Kidney epithelial cell (primary cell): ENCODE data around the gene ATOH8. TPM values are rescaled to one million over a fixed set of nuclear protein-coding genes. Genes with fewer than 3 reads are reported as not detected.
A peak's percentile ranks its signal among the peaks of the same experiment; 100 is the strongest.

ENCODE experiments used
- DNase-seq: peaks from one replicate; pipeline ENCODE4 v3.0.0-alpha.2; 2010; ENCODE audit warnings: low read depth
- H3K27me3 ChIP-seq: 2 replicates; pipeline ENCODE4 v1.6.0; 2011; ENCODE audit warnings: low read length; ENCODE audit not compliant: control insufficient read depth, insufficient read depth
- H3K36me3 ChIP-seq: 2 replicates; pipeline ENCODE4 v1.5.1; 2011; ENCODE audit warnings: low read length; ENCODE audit not compliant: control insufficient read depth, insufficient read depth
- H3K4me3 ChIP-seq: 2 replicates; pipeline ENCODE4 v1.5.1; 2011; ENCODE audit warnings: low read depth, mild to moderate bottlenecking, control low read depth, low read length
- CTCF ChIP-seq: IDR thresholded peaks from 2 replicates; pipeline ENCODE4 v1.5.1; 2011; ENCODE audit warnings: mild to moderate bottlenecking, moderate library complexity, low read length, control low read depth, inconsistent platforms; ENCODE audit not compliant: insufficient read depth, poor library complexity, severe bottlenecking
- total RNA-seq: library from RNA; depleted of rRNA; stranded (reverse); fragments of >200 nt; gene quantifications from 2 replicates; pipeline ENCODE4 v1.2.3, GENCODE V29; 2015

Gene ATOH8
- total RNA-seq, 1 donor from 2014 or later = 1.0 TPM

GRCh38 chr2:85727798-85728197 is 26.0 kb upstream of the ATOH8 start:
- H3K27me3 ChIP-seq = peaks cover 8% of the 10 kb centered on the region
- DNase-seq = no peak
- H3K36me3 ChIP-seq = no peaks in the 10 kb centered on the region
- no peak overlapping the region for H3K4me3 ChIP-seq
- no peak for TF ChIP-seq CTCF

- Histone ChIP-seq H3K4me3 (no peak overlapping the region), H3K27me3 (peaks cover 8% of the 10 kb centered on the region), H3K36me3 (no peaks in the 10 kb centered on the region)
- no peak for DNase-seq
- no peak for TF ChIP-seq CTCF
Measured at GRCh38 chr2:85728342-85728741, 25.4 kb upstream of the ATOH8 start.

- no peak for DNase-seq
- no peaks in the 10 kb centered on the region for H3K36me3 ChIP-seq
- H3K4me3 ChIP-seq = no peak overlapping the region
- H3K27me3 ChIP-seq = peaks cover 13% of the 10 kb centered on the region
- peak; percentile 99 for TF ChIP-seq CTCF
Measured at GRCh38 chr2:85728883-85729824, 24.6 kb upstream of the ATOH8 start.

- H3K27me3 ChIP-seq = peaks cover 11% of the 10 kb centered on the region
- no peak overlapping the region for H3K4me3 ChIP-seq
- no peaks in the 10 kb centered on the region for H3K36me3 ChIP-seq
- DNase-seq = no peak
- TF ChIP-seq CTCF = no peak
Measured at GRCh38 chr2:85729825-85730510, 23.8 kb upstream of the ATOH8 start.

- no peak for DNase-seq
- no peak overlapping the region for H3K4me3 ChIP-seq
- peaks cover 8% of the 10 kb centered on the region for H3K27me3 ChIP-seq
- H3K36me3 ChIP-seq = no peaks in the 10 kb centered on the region
- TF ChIP-seq CTCF = no peak
Measured at GRCh38 chr2:85730686-85731230, 23.0 kb upstream of the ATOH8 start.
